Fibroblast of pulmonary artery (primary cell): ENCODE data around the gene PFAS.

Experiments
- DNase-seq: peaks from one replicate; pipeline ENCODE4 v3.0.0-alpha.2; 2010; ENCODE audit warnings: low read depth
- H3K4me3 ChIP-seq: replicated peaks from 2 replicates; pipeline ENCODE4 v1.5.1; 2011; ENCODE audit warnings: low read depth, mild to moderate bottlenecking, control low read depth, low read length, moderate library complexity
- CTCF ChIP-seq: IDR thresholded peaks from 2 replicates; pipeline ENCODE4 v1.5.1; 2011; ENCODE audit warnings: mild to moderate bottlenecking, control low read depth, low read length, inconsistent platforms; ENCODE audit errors: missing control alignments

PFAS gene

GRCh38 chr17:8310601-8311123 is 61.6 kb downstream of the PFAS start:
- TF ChIP-seq CTCF, result no peak
- no peak overlapping the region for H3K4me3 ChIP-seq
- DNase-seq, result no peak

- no peak overlapping the region for H3K4me3 ChIP-seq
- TF ChIP-seq CTCF, result no peak
- no peak for DNase-seq
Measured at GRCh38 chr17:8311131-8311790, 62.2 kb downstream of the PFAS start.

GRCh38 chr17:8312251-8312650 is 63.2 kb downstream of the PFAS start:
- no peak for TF ChIP-seq CTCF
- no peak overlapping the region for H3K4me3 ChIP-seq
- no peak for DNase-seq

GRCh38 chr17:8312726-8313600 is 63.9 kb downstream of the PFAS start:
- DNase-seq, result no peak
- no peak for TF ChIP-seq CTCF
- H3K4me3 ChIP-seq, result no peak overlapping the region

- DNase-seq, result no peak
- no peak for TF ChIP-seq CTCF
- no peak overlapping the region for H3K4me3 ChIP-seq
Measured at GRCh38 chr17:8314797-8315763, 66.0 kb downstream of the PFAS start.

GRCh38 chr17:8315764-8316217 is 66.7 kb downstream of the PFAS start:
- H3K4me3 ChIP-seq, result no peak overlapping the region
- TF ChIP-seq CTCF, result no peak
- DNase-seq, result no peak
